GM12878 (cell line): ENCODE data around the gene HIVEP2. TPM values are rescaled to one million over a fixed set of nuclear protein-coding genes. Genes with fewer than 3 reads are reported as not detected.

Experiments
- ATAC-seq: fragments of 200-7000 bp; cut with Tn5 transposase; 3 replicates; pipeline ENCODE4 v1.9.1; 2020; ENCODE audit warnings: mild to moderate bottlenecking, moderate library complexity
- BruUV-seq: library from RNA; stranded (reverse); fragments of 400-500 nt; replicated peaks from 2 replicates; lab custom pipeline; 2021; lab: Mats Ljungman, UMichigan
- CTCF ChIA-PET: fragments of 300-600 bp; sonication (Branson Sonifier 250); formaldehyde crosslinking; extraction: SDS; loops from one replicate; lab custom pipeline; 2021; ENCODE audit warnings: inconsistent platforms; lab: Yijun Ruan, JAX
- POLR2A ChIA-PET: fragments of 350-600 bp; formaldehyde crosslinking; extraction: SDS; loops from one replicate; lab custom pipeline; 2021; ENCODE audit warnings: inconsistent platforms; lab: Charles Lee
- RAD21 ChIA-PET: fragments of 300-600 bp; sonication (Branson Sonifier 250); formaldehyde crosslinking; loops from one replicate; lab custom pipeline; 2023; ENCODE audit warnings: antibody characterized with exemption; ENCODE audit not compliant: unreplicated experiment; lab: Charles Lee
- SMC1A ChIA-PET: fragments of 300-600 bp; sonication (Branson Sonifier 250); formaldehyde crosslinking; loops from one replicate; lab custom pipeline; 2023; ENCODE audit not compliant: unreplicated experiment, uncharacterized antibody; lab: Charles Lee
- DNase-seq: peaks from one replicate; pipeline ENCODE4 v3.0.0-alpha.2; 2011; ENCODE audit warnings: low read depth, low spot score
- FAIRE-seq: peaks from 3 replicates; lab custom pipeline; 2011; peaks lifted over from hg19 to GRCh38; lab: Jason Lieb, UNC
- H2AFZ ChIP-seq: 2 replicates; pipeline ENCODE4 v1.6.0; 2011; ENCODE audit warnings: low read depth, low read length, control low read depth; ENCODE audit not compliant: control insufficient read depth
- H3K27ac ChIP-seq: 2 replicates; pipeline ENCODE4 v1.5.1; 2011; ENCODE audit warnings: control low read depth; ENCODE audit not compliant: control insufficient read depth, insufficient read depth
- H3K27me3 ChIP-seq, 2 experiments: replicated peaks in 1 of 2; 2 replicates each; pipeline versions ENCODE4 v1.6.0 to v1.6.1; 2011; ENCODE audit warnings: low read length in 1 of 2; ENCODE audit not compliant: control insufficient read depth in 2 of 2, insufficient read depth in 2 of 2
- H3K36me3 ChIP-seq, 2 experiments: 2 replicates each; pipeline ENCODE4 v1.5.1; 2011; ENCODE audit warnings: low read length in 1 of 2; ENCODE audit not compliant: control insufficient read depth in 2 of 2, insufficient read depth in 2 of 2
- H3K4me1 ChIP-seq: 2 replicates; pipeline ENCODE4 v1.6.1; 2011; ENCODE audit warnings: mild to moderate bottlenecking, low read length, moderate library complexity, mixed read lengths; ENCODE audit not compliant: control insufficient read depth, insufficient read depth
- H3K4me2 ChIP-seq: 2 replicates; pipeline ENCODE4 v1.6.0; 2011; ENCODE audit warnings: control low read depth; ENCODE audit not compliant: control insufficient read depth, insufficient read depth
- H3K4me3 ChIP-seq: fragments of 200-600 bp; sonication (generic); 2 replicates; pipeline ENCODE4 v1.5.1; 2016
- H3K79me2 ChIP-seq: 2 replicates; pipeline ENCODE4 v1.6.0; 2011; ENCODE audit warnings: low read length; ENCODE audit not compliant: control insufficient read depth, insufficient read depth
- H3K9ac ChIP-seq: 2 replicates; pipeline ENCODE4 v1.8.0; 2011; ENCODE audit warnings: low read length, control low read depth, mixed read lengths; ENCODE audit not compliant: control insufficient read depth, insufficient read depth
- H3K9me3 ChIP-seq: replicated peaks from 3 replicates; pipeline ENCODE4 v1.5.1; 2011; ENCODE audit warnings: mild to moderate bottlenecking, low read length; ENCODE audit not compliant: control insufficient read depth, insufficient read depth
- H4K20me1 ChIP-seq: 2 replicates; pipeline ENCODE4 v1.6.0; 2011; ENCODE audit not compliant: control insufficient read depth, insufficient read depth
- ASH2L ChIP-seq: fragments of 300-600, 200-600 bp; sonication (generic); IDR thresholded peaks from 2 replicates; pipeline ENCODE4 v1.6.1; 2017; ENCODE audit warnings: low read depth, mild to moderate bottlenecking, borderline replicate concordance
- ATF7 ChIP-seq: fragments of 450-650 bp; IDR thresholded peaks from 2 replicates; pipeline ENCODE4 v1.6.1; 2016; ENCODE audit warnings: low read depth, mild to moderate bottlenecking
- MYC ChIP-seq: IDR thresholded peaks from 2 replicates; pipeline ENCODE4 v1.6.1; 2011; ENCODE audit warnings: mild to moderate bottlenecking, low read length, moderate library complexity, inconsistent platforms; ENCODE audit not compliant: insufficient read depth, insufficient replicate concordance, insufficient read length, severe bottlenecking
- ZNF207 ChIP-seq: fragments of 450-650 bp; IDR thresholded peaks from 2 replicates; pipeline ENCODE4 v1.6.1; 2014; ENCODE audit warnings: antibody characterized with exemption, mild to moderate bottlenecking, borderline replicate concordance
- WGBS: methylation state at CpG from one replicate; pipeline ENCODE4 v1.1.6; 2016; ENCODE audit warnings: low lambda C conversion rate; ENCODE audit not compliant: insufficient replicate concordance, insufficient coverage; ENCODE audit errors: missing lambda C conversion rate; 5-methylcytosine and 5-hydroxymethylcytosine counted together
- in situ Hi-C: fragments of 300-500 bp; cut with MboI; formaldehyde crosslinking; loops from 9 replicates; pipeline ENCODE4 v1.14.3; 2018; ENCODE audit warnings: mixed read lengths
- intact Hi-C: fragments of 100-400 bp; cut with micrococcal nuclease; formaldehyde crosslinking; loops from one replicate; pipeline ENCODE4 v1.14.2; 2022; ENCODE audit not compliant: unreplicated experiment
- polyA plus RNA-seq, 11 experiments: library from polyadenylated mRNA; depleted of rRNA in 4 of 11; unstranded in 6 of 11; stranded (reverse) in 5 of 11; fragments of >200 nt; fragmentation: Nextera tagmentation in 4 of 11; fragmentation: Illumina TruSeq in 1 of 11; extraction: Ambion mirVana in 4 of 11; extraction: Trizol in 1 of 11; gene quantifications; 1 replicate in 1 of 11; 2 replicates in 10 of 11; pipeline versions ENCODE4 v1.2.1 to v1.2.3, GENCODE V29; 2011 to 2016; ENCODE audit warnings: inconsistent platforms in 2 of 11, missing spikeins in 2 of 11, low read depth in 1 of 11
- total RNA-seq, 4 experiments: library from RNA; depleted of rRNA in 3 of 4; stranded (reverse); fragments of >200 nt in 3 of 4; fragmentation: Illumina TruSeq in 1 of 4; extraction: Trizol in 1 of 4; gene quantifications; 2 replicates each; pipeline versions ENCODE4 v1.2.1 to v1.2.3, GENCODE V29; 2013 to 2021

Gene HIVEP2
- total and polyA plus RNA-seq, 10 of the 15 experiments (the other 5 are each of a cell fraction or from before 2014, with no cell fraction given), result 1.2 to 15.7 (median 10.2) TPM

- DNase-seq, result no peak
- intact Hi-C loops, result no loop called here
- 0 out of 2 replicates have a peak, but pooled peaks have one; percentile 9 for TF ChIP-seq ATF7
- TF ChIP-seq MYC, result no peak
- TF ChIP-seq ZNF207, result 0 out of 2 replicates have a peak, but pooled peaks have one; percentile 40
- TF ChIP-seq ASH2L, result 0 out of 2 replicates have a peak, but pooled peaks have one; percentile 1
- Histone ChIP-seq H3K79me2 (peaks cover 89% of the 10 kb centered on the region), H3K4me2 (peak overlapping the region; percentile 81), H3K9ac (peak overlapping the region; percentile 55), H3K27me3 (no peaks in the 10 kb centered on the region), H3K36me3 (peaks cover 0 to 7% of the 10 kb centered on the region in 2 experiments; a peak in 1 of 4 replicates), H3K9me3 (no peaks in the 10 kb centered on the region), H2AFZ (peak overlapping the region; percentile 82), H4K20me1 (no peaks in the 10 kb centered on the region), H3K4me1 (peaks cover 15% of the 10 kb centered on the region), H3K27ac (peak overlapping the region; percentile 82), H3K4me3 (peak overlapping the region; percentile 22; the same call in 1 of the 2 replicates)
- BruUV-seq, result no TSS peak
- FAIRE-seq, result no peak
- 20% methylated on average over 5 of the region's 5 CpGs for WGBS
- in situ Hi-C loops, result no loop called here
- ChIA-PET CTCF (interaction anchor here (0.9 to 2.1 kb wide), 7 partner anchors 16 to 214 kb away, joined by 3 to 11 read pairs (median 5); no protein-coding TSS in a partner anchor), RAD21 (interaction anchor here (0.7 to 7.2 kb wide), 19 partner anchors 21 to 214 kb away, joined by 3 to 86 read pairs (median 7); no protein-coding TSS in a partner anchor), SMC1A (interaction anchor here (0.6 to 9.4 kb wide), 24 partner anchors 8 to 215 kb away, joined by 3 to 86 read pairs (median 4); no protein-coding TSS in a partner anchor), POLR2A (interaction anchor here (0.6 to 3.1 kb wide), 14 partner anchors 16 to 128 kb away, joined by 3 to 18 read pairs (median 4); no protein-coding TSS in a partner anchor)
- ATAC-seq, result peak; percentile 75
Observed at GRCh38 chr6:142907544-142907943, 37.4 kb downstream of the HIVEP2 start.
